Stimulated activated CD4-positive, alpha-beta T cell treated with anti-CD3 and anti-CD28 coated beads, TNF-alpha, amount 100 ng/mL, for 24 hours (primary cell): ENCODE measurements around the gene SORL1-AS1.

Experiments used
- DNase-seq, 3 experiments: peaks; one replicate each; pipeline ENCODE4 v3.0.0-alpha.2; 2020; ENCODE audit warnings: low read depth in 3 of 3

SORL1-AS1 gene

GRCh38 chr11:121451986-121452608 lies 670 bp downstream of the SORL1-AS1 start, which contains the start of gene SORL1:
SORL1 (plus strand) TSS chr11:121452314; CDS start chr11:121452332, 18 bp downstream.
- peak in 2 of 3 experiments; percentile 50 to 72 for DNase-seq

- DNase-seq: no peak
These were observed 1.4 kb downstream of the SORL1-AS1 start for GRCh38 chr11:121451178-121451985.

GRCh38 chr11:121450401-121450800 lies 2.4 kb downstream of the SORL1-AS1 start:
- no peak for DNase-seq

- DNase-seq: no peak
These were observed 3.1 kb downstream of the SORL1-AS1 start for GRCh38 chr11:121449626-121450025.

GRCh38 chr11:121449123-121449522 lies 3.6 kb downstream of the SORL1-AS1 start:
- no peak for DNase-seq

GRCh38 chr11:121448431-121448941 lies 4.3 kb downstream of the SORL1-AS1 start:
- DNase-seq: no peak

DNA sequence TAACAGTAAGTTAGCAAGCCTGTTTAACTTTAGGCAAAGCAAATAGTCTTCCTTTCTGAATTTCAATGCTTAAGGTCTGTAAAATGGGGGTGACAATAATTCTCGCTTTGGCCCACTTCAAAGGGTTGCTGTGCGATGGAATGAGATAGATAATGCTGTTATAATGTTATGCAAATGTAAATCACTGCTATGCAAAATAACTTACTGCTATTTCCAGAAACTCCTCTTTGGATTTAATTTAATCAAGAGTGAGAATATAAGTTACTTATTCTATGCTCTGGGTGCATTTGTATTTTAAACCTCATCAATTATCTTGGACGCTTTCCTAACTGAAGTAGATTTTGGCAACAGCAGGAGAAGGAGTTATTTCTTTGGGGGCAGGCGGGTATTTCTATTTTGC lies 4.8 kb downstream of the SORL1-AS1 start:
- no peak for DNase-seq

DNA sequence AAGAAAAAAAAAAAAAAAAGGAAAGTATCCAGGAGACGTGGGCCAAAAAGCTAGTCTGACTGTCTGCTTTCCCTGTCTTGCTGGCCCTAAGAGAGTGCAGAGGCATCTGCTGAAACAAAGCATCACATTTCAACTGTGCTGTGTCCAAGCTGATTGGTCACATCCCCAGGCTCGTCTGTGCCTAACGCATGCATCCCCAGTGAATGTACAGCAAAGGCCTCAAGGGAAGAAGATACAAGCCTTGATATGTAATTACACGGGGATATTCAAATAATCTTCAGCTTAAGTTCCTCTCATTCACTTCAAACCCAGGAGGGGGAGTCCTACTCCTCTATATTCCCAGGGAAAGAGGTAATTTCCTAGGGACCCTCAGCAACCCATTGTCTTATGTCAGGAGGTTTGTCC lies 6.0 kb downstream of the SORL1-AS1 start:
- DNase-seq: no peak

- DNase-seq: no peak
These were observed 7.5 kb downstream of the SORL1-AS1 start for GRCh38 chr11:121445071-121445768.

DNA sequence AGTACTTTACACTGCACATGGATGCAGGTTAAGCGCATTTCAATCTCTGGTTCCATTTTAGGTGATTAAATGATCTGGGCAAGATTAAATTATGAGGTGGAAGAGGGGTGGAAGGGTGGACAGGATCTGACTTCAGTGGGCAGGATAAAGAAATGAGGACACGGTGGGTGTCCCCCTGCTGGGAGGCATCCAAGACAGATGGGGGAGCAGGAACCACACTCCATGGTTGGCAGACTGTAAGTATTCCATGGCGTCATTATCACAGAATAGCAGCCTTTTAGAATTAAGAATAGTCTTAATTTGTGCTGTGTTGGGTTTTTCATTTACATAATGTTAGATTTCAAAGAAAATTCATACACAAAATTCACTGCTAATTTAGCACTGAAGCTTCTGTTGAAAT lies 8.2 kb downstream of the SORL1-AS1 start:
- no peak for DNase-seq

DNA sequence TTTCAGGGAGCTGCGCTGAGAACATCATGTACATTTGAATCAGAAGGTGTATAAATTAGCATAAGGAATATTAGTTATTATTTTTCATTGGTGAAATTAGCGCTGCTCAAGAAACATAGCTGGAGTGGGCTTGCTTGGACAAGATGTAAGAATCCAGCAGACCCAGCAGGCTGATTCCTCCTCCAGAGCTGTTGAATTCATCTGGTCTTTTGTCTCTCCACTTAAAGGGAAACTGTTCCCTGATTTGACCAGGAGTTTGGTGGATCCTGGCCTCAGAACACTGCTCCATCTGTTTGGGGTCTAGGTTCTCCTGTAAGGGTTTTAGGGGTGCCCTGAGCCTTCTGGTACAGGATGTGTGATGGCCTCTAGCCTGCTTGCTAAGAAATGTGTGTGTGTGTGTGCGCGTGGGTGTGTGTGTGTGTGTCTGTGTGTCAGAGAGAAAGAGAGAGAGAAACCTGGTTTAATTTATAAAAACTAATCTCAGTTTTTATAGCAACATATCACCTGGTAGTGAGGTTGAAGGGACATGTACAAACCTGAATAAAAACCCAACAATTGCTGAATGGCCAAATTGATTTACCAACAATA lies 9.0 kb downstream of the SORL1-AS1 start:
- DNase-seq: no peak

DNA sequence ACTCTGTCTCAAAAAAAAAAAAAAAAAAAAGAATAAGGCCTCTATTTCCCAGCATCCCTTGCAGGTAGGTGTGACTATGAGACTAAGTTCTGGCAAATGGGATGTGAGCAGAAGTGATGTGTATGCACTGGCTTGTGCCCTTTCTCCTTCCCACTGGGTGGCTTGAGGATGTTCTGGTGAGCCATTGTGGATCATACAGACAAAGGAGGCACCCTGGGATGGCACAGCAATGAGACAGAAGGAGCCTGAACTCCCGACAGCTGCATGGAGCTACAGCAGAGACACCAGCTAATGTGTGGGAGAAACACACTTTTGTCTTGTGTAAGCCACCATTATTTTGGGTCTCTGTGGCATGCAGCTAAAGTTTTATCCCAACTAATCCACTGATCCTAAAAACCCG lies 11.2 kb downstream of the SORL1-AS1 start:
- DNase-seq: no peak

- no peak for DNase-seq
These were observed 13.0 kb downstream of the SORL1-AS1 start for GRCh38 chr11:121439759-121440158.

DNA sequence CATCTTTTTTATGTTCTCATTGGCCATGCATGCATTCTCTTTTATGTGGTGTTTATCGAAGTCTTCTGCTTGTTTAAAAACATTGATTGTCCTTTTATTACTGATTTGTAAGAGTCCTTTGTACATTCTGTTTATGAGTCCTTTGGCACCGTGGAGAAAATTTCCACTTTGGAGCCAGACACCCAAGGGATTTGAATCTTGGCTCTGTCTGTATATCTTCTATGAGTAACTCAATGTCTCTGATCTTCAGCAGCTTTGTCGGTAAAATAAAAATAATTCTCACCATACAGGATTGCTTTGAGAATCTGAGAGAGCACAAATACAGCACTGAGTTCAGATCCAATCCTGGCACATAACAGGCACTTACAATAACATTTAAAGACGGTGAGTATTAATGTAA lies 13.4 kb downstream of the SORL1-AS1 start:
- no peak for DNase-seq

GRCh38 chr11:121437686-121438078 lies 15.1 kb downstream of the SORL1-AS1 start:
- no peak for DNase-seq

- DNase-seq: no peak
These were observed 15.6 kb downstream of the SORL1-AS1 start for GRCh38 chr11:121437018-121437685.

GRCh38 chr11:121435551-121436511 lies 16.9 kb downstream of the SORL1-AS1 start:
- no peak for DNase-seq

DNA sequence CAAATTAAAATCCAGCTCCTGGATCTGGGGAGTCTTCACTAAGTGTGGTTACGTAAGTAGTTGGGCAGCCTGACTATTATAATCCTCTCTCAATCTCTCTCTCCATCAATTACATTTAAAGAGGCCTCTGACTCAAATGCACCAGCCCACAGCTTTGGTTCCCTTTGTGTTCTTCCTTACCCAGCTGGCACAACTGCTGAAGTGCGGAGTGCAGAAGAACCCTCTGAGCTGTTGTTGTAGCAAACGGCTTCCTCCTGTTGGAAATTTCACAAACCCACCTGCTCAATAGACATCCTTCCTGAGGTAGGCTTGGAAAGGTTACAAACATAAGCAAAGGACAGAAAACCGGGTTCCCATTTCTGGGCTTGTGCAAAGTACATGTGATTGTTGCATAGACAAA lies 17.6 kb downstream of the SORL1-AS1 start:
- DNase-seq: no peak

- DNase-seq: no peak
These were observed 20.8 kb downstream of the SORL1-AS1 start for GRCh38 chr11:121431820-121432526.

DNA sequence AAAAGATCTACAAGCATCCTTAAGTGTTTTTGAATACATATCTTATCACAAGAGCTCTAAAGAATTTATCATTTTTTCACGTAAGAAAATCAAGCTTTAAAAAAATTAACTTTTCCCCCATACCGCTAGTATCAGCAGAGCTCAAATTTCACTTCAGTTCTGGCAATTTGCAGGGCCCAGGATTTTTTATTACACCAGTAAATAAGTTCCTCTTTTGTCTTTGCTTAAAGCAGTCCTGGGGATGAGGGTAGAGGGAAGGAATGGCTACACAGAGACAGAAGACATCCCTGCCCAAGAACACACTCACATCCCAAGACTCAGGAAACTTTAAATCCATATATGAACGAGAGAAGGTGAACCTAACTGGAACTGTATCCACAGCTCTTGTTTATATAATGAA lies 23.2 kb downstream of the SORL1-AS1 start:
- DNase-seq: no peak
